Measurements from ENCODE around the gene CDH24.

The CDH24 gene

DNA sequence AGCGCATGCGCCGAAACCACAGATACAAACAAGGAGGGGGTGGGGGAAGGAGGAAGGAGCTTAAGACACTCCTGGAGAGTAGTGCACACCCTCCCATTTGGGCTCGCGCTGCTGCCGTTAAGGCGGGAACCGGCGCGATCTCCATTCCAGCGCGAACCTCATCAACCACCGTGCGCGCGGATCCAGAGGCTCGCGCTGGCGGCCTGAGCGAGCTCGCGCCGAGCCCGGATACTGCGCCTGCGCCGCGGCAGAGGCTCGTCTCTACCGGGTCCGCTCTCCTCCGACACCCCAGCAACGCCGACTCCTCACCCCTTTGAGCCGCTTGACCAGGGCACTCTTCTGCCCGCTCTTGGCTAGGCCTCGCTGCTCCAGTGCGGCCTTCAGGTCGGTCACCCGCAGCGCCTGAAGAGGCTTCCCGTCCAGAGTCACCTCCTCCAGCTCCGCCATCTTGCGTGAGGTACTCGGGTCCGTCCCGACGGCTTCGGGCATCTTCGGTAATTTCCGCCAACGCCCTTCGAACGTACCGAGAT, 37.4 kb upstream of the CDH24 start, which contains the start of gene ACIN1:
Gene ACIN1, minus strand, starts transcription at position 471 of the 530 bp plus-strand sequence. Its CDS starts 24 bp downstream, at position 447.
- TF ChIP-seq, protein P1, sequence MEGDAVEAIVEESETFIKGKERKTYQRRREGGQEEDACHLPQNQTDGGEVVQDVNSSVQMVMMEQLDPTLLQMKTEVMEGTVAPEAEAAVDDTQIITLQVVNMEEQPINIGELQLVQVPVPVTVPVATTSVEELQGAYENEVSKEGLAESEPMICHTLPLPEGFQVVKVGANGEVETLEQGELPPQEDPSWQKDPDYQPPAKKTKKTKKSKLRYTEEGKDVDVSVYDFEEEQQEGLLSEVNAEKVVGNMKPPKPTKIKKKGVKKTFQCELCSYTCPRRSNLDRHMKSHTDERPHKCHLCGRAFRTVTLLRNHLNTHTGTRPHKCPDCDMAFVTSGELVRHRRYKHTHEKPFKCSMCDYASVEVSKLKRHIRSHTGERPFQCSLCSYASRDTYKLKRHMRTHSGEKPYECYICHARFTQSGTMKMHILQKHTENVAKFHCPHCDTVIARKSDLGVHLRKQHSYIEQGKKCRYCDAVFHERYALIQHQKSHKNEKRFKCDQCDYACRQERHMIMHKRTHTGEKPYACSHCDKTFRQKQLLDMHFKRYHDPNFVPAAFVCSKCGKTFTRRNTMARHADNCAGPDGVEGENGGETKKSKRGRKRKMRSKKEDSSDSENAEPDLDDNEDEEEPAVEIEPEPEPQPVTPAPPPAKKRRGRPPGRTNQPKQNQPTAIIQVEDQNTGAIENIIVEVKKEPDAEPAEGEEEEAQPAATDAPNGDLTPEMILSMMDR (IDR thresholded peaks at IDR 0.05; ENCODE audit: low read depth, low read length, missing control alignments) = no peak
- peak; percentile 64 for DNase-seq (ENCODE audit: low read depth)
- peak within 1 kb of the TSS; percentile 78 for H3K4me3 ChIP-seq (ENCODE audit: low read depth, low read length)

DNA sequence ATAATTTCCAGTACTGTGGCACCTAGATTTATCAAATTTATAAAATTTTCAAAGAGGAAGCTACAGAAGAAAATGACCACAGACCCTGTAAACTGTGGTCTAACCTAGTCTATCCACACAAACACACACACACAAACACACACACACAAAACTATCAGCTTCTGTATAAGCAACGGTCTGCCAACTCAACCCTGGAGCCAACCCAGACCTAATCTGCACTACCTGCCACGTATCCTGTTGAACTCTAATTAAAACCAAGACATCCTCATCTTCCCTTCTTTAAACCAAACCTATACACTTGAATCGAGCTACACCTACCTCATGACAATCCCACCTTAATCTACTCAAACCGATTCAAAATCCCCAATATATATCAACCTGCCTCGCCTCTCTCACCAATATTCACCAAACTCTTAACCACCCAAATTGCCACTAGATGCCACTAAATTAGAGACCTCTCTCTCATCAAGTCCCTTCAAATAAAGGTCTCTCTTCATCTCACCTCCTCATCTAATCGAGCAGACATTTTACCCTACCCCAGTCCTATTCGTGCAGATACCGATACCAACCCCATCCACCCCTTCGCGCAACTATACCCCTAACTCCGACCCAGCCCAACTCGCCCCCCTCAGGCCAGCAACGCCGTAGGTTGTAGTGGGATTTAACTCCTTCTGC, 36.8 kb upstream of the CDH24 start:
- peak overlapping the region; percentile 78 for H3K4me3 ChIP-seq (ENCODE audit: low read depth, low read length)
- no peak for DNase-seq (ENCODE audit: low read depth)
- TF ChIP-seq, protein P1 (IDR thresholded peaks at IDR 0.05; ENCODE audit: low read depth, low read length, missing control alignments) = peak; percentile 26

DNA sequence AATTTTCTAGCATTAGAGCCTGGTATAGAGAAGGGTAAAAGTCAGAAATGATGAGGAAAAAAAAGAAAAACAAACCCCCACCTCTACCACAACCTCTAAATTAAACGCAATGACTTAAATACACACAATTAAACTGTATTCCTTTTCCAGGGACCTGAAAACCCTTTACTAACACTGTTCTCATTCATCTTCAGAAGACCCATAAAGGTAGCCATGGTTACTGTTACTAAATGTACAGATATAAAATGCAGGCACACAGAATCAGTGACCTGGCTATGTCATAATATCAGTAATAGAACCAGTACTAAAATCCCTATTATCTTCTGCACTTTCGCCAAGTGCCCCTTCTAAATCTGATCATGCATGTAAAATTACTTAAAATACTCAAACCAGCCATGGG, 36.2 kb upstream of the CDH24 start:
- peak overlapping the region; percentile 78; the same call in 1 of the 2 replicates for H3K4me3 ChIP-seq (ENCODE audit: low read depth, low read length)
- DNase-seq (ENCODE audit: low read depth) = no peak
- TF ChIP-seq, protein P1 (IDR thresholded peaks at IDR 0.05; ENCODE audit: low read depth, low read length, missing control alignments) = no peak

DNA sequence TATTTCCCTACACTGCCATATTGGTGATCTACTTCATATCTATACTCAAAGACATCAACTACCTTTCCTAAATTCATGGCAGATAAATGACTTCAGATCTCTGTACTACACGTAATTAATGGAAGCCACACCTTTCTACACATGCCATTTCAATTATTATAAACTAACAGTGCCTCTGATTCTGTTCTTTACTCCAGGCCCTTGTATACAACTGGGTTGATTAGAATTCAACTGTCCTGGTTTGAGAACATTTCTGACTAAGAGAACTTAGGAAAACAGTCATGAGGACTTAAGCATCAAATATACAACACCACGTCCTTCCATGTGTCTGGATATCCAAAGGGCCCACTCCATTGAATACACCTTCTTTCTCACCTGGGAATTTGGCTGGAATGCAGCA, 35.8 kb upstream of the CDH24 start:
- H3K4me3 ChIP-seq (ENCODE audit: low read depth, low read length) = no peak overlapping the region
- TF ChIP-seq, protein P1 (IDR thresholded peaks at IDR 0.05; ENCODE audit: low read depth, low read length, missing control alignments) = no peak
- DNase-seq (ENCODE audit: low read depth) = no peak

DNA sequence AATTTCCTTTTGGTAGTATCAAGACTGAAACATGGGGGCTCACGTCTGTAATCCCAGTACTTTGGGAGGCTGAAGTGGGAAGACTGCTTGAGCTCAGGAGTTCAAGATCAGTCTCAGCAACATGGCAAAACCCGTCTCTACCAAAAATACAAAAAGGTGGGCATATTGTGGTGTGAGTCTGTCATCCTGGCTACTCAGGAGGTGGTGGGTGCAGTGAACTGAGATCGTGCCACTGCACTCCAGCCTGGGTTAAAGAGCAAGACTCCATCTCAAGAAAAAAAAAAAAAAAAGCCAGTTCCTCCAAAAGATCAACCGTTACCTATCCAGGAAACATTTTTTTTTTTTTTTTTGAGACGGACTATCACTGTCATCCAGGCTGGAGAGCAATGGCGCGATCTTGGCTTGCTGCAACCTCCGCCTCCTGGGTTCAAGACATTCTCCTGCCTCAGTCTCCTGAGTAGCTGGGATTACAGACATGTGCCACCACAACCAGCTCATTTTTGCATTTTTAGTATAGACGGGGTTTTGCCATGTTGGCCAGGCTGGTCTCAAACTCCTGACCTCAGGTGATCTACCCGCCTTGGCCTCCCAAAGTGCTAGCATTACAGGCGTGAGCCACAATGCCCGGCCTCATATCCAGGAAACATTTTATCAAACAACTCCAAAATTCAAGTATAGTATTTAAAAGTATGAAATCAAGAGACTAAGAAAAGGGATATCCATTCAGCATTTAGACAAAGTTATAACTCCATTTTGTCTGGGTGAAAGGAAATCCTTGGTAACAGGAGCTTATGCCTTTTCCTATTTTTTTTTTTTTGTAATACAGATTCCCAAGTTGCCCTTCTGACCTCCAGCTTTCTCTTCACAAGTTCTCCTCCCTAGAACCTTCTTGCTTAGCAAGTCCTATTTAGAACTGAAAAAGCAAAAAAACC, 34.2 kb upstream of the CDH24 start:
- TF ChIP-seq, protein P1 (IDR thresholded peaks at IDR 0.05; ENCODE audit: low read depth, low read length, missing control alignments) = no peak
- no peak for DNase-seq (ENCODE audit: low read depth)
- H3K4me3 ChIP-seq (ENCODE audit: low read depth, low read length) = no peak overlapping the region

DNA sequence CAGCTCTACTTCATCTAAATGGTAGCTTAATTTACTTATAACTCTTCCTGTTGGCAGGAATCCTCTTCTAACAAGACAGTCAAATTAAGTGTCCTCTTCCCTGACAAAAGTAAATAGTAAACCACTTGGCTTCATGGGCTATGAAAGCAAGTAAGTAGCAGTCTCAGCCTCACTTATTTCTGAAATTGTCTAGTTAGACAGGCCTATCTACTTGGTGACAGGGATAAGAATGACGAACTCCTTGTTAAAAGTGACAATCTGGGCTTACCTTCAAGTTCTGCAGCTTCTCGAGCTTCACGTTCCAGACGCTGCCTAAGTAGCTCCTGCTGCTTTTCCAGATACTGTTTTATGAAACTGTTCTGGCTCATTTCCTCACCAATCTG, 32.9 kb upstream of the CDH24 start:
- H3K4me3 ChIP-seq (ENCODE audit: low read depth, low read length) = no peak overlapping the region
- no peak for DNase-seq (ENCODE audit: low read depth)
- TF ChIP-seq, protein P1 (IDR thresholded peaks at IDR 0.05; ENCODE audit: low read depth, low read length, missing control alignments) = no peak
